ENCODE data around the gene JMJD1C. TPM values are rescaled to one million over a fixed set of nuclear protein-coding genes. Genes with fewer than 3 reads are reported as not detected.

JMJD1C gene
- total RNA-seq, 4 donors from 2014 or later = 76.2 to 150 (median 101) TPM

GRCh38 chr10:63265683-63266235 lies 200.0 kb downstream of the JMJD1C start:
- TF ChIP-seq POLR2A (IDR thresholded peaks at IDR 0.05) = no peak
- TF ChIP-seq EP300 (IDR thresholded peaks at IDR 0.05) = no peak
- no peak for TF ChIP-seq CTCF (IDR thresholded peaks at IDR 0.05)
- TF ChIP-seq POLR2AphosphoS5 (IDR thresholded peaks at IDR 0.05) = no peak
- Histone ChIP-seq H3K27ac (peak overlapping the region; percentile 84 to 98 (median 90)), H3K36me3 (no peaks in the 10 kb centered on the region), H3K4me1 (peaks cover 15 to 67% (median 24%) of the 10 kb centered on the region in 3 donors), H3K9me3 (no peaks in the 10 kb centered on the region), H3K27me3 (no peaks in the 10 kb centered on the region), H3K4me3 (peak overlapping the region; percentile 51 to 86)
- WGBS, 2 donors (ENCODE audit: low coverage in 1 of 2) = 5 to 12% methylated on average over 2 of the region's 2 CpGs
- no peak for ATAC-seq

- Histone ChIP-seq H3K9me3 (no peaks in the 10 kb centered on the region), H3K27me3 (no peaks in the 10 kb centered on the region), H3K27ac (peak overlapping the region; percentile 84 to 98 (median 90)), H3K4me1 (peaks cover 15 to 68% (median 24%) of the 10 kb centered on the region in 3 donors), H3K36me3 (no peaks in the 10 kb centered on the region), H3K4me3 (peak overlapping the region; percentile 51 to 86)
- TF ChIP-seq POLR2A (IDR thresholded peaks at IDR 0.05) (no peak), EP300 (IDR thresholded peaks at IDR 0.05) (no peak), CTCF (IDR thresholded peaks at IDR 0.05) (no peak), POLR2AphosphoS5 (IDR thresholded peaks at IDR 0.05) (no peak)
- no peak for ATAC-seq
- WGBS, 2 donors (ENCODE audit: low coverage in 1 of 2) = 0% methylated on average over 2 to 5 of the region's 5 CpGs
Measured at GRCh38 chr10:63265222-63265617, 200.6 kb downstream of the JMJD1C start.

DNA sequence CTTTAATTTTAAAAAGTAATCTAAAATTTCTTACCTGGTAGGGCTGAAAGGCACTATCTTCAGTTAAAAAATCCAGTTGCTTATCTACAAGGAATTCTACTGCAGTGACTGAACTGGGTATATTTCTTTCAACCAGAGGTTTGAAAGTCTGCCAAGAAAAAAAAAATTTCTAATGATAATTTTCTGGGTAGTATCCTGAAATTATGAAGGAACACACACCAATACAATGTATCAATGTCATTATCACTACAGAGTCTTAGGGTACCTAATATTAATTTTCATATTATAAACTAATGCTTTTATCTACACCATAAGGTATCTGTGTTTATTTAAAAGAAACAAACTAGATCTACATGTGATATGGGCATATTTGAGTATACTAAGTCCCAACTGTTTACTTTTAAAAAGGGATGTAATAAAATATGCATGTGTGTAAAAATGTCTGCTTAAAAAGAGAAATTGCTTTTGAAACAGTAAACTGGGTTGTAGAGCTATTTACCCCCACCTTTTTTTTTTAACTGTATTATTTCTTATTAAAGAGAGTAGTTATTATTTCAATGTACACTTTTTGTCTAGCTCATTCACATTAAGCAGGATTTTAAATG lies 201.1 kb downstream of the JMJD1C start:
- H3K4me1 ChIP-seq = peaks cover 15 to 68% (median 24%) of the 10 kb centered on the region in 3 donors
- no peak for ATAC-seq
- TF ChIP-seq POLR2AphosphoS5 (IDR thresholded peaks at IDR 0.05) (no peak), CTCF (IDR thresholded peaks at IDR 0.05) (no peak), POLR2A (IDR thresholded peaks at IDR 0.05) (no peak), EP300 (IDR thresholded peaks at IDR 0.05) (no peak)
- H3K27me3 ChIP-seq = no peaks in the 10 kb centered on the region
- peak overlapping the region; percentile 84 to 98 (median 90) for H3K27ac ChIP-seq
- no peaks in the 10 kb centered on the region for H3K9me3 ChIP-seq
- peak overlapping the region; percentile 51 to 86 for H3K4me3 ChIP-seq
- no peaks in the 10 kb centered on the region for H3K36me3 ChIP-seq

- no peak overlapping the region for H3K4me3 ChIP-seq
- H3K9me3 ChIP-seq = no peaks in the 10 kb centered on the region
- no peak for TF ChIP-seq POLR2AphosphoS5 (IDR thresholded peaks at IDR 0.05)
- TF ChIP-seq EP300 (IDR thresholded peaks at IDR 0.05) = no peak
- TF ChIP-seq POLR2A (IDR thresholded peaks at IDR 0.05) = no peak
- TF ChIP-seq CTCF (IDR thresholded peaks at IDR 0.05) = no peak
- H3K27me3 ChIP-seq = no peaks in the 10 kb centered on the region
- peaks cover 18 to 84% (median 24%) of the 10 kb centered on the region in 3 donors for H3K4me1 ChIP-seq
- ATAC-seq = no peak
- H3K27ac ChIP-seq = peak overlapping the region; percentile 57 to 84 (median 67)
- 41 to 58% methylated on average over 5 of the region's 5 CpGs for WGBS, 2 donors (ENCODE audit: low coverage in 1 of 2)
- H3K36me3 ChIP-seq = no peaks in the 10 kb centered on the region
Measured at GRCh38 chr10:63262430-63263073, 203.2 kb downstream of the JMJD1C start.
